Liver (tissue), 3 donors: Measurements from ENCODE around the gene TSPAN12.

Experiments used
- CTCF ChIP-seq: fragments of 150-350 bp; IDR thresholded peaks from 2 replicates; pipeline ENCODE4 v1.5.1; 2017; ENCODE audit warnings: improper control_type of control experiment, low read depth, low read length; ENCODE audit not compliant: missing input control
- EGR1 ChIP-seq, 2 donors: IDR thresholded peaks; 2 replicates each; pipeline ENCODE4 v1.6.1; 2016 to 2018; ENCODE audit warnings: antibody characterized with exemption in 2 of 2, low read depth in 2 of 2
- GABPA ChIP-seq, 2 donors: IDR thresholded peaks in 1 of 2; conservative IDR thresholded peaks in 1 of 2; 2 replicates each; pipeline ENCODE4 v1.6.1; 2016; ENCODE audit warnings: antibody characterized with exemption in 2 of 2, mild to moderate bottlenecking in 1 of 2, moderate library complexity in 1 of 2
- RAD21 ChIP-seq, 2 donors: IDR thresholded peaks; 2 replicates each; pipeline ENCODE4 v1.6.1; 2016; ENCODE audit warnings: antibody characterized with exemption in 2 of 2, mild to moderate bottlenecking in 2 of 2
- TF ChIP-seq, protein P1 (sequence below): IDR thresholded peaks from 2 replicates; pipeline ENCODE4 v1.6.1; 2016; ENCODE audit warnings: antibody characterized with exemption
- TF ChIP-seq, protein P2 (sequence below): IDR thresholded peaks from 2 replicates; pipeline ENCODE4 v1.6.1; 2016; ENCODE audit warnings: antibody characterized with exemption
- TF ChIP-seq, protein P3 (sequence below): IDR thresholded peaks from 2 replicates; pipeline ENCODE4 v1.6.1; 2016; ENCODE audit warnings: antibody characterized with exemption
- TF ChIP-seq, protein P4 (sequence below): IDR thresholded peaks from 2 replicates; pipeline ENCODE4 v1.6.1; 2016; ENCODE audit warnings: antibody characterized with exemption, mild to moderate bottlenecking
- donor health status: healthy.
- donor health status: healthy.

DNA sequence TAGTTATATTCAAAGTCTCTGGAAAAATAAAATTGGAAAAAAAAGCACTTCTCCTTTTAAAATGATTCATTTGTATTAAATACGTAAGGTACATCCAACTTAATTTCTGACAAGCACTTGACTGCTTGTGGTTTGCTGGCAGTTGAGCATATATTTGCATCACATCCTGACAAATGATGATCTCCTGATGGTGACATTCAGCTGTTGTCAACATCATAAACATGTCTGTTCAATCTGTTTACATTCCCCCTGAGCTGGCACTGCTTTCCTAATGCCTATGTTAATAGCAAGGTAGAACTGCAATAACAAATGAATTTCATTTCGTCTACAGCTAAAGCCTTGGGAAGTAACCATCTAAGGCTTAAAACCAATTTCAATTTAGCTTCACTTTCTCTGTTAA, 24.4 kb downstream of the TSPAN12 start:
- TF ChIP-seq CTCF (no peak), RAD21 (IDR thresholded peaks at IDR 0.05) (no peak), EGR1 (IDR thresholded peaks at IDR 0.05; ENCODE audit: low read depth in 2 of 2) (no peak), GABPA (IDR thresholded peaks at IDR 0.05 in 1 of 2, conservative IDR thresholded peaks at IDR 0.05 in 1 of 2) (no peak)
- TF ChIP-seq, protein P1, sequence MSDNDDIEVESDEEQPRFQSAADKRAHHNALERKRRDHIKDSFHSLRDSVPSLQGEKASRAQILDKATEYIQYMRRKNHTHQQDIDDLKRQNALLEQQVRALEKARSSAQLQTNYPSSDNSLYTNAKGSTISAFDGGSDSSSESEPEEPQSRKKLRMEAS, result no peak
- TF ChIP-seq, protein P2, sequence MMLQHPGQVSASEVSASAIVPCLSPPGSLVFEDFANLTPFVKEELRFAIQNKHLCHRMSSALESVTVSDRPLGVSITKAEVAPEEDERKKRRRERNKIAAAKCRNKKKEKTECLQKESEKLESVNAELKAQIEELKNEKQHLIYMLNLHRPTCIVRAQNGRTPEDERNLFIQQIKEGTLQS, result no peak
- TF ChIP-seq, protein P3, sequence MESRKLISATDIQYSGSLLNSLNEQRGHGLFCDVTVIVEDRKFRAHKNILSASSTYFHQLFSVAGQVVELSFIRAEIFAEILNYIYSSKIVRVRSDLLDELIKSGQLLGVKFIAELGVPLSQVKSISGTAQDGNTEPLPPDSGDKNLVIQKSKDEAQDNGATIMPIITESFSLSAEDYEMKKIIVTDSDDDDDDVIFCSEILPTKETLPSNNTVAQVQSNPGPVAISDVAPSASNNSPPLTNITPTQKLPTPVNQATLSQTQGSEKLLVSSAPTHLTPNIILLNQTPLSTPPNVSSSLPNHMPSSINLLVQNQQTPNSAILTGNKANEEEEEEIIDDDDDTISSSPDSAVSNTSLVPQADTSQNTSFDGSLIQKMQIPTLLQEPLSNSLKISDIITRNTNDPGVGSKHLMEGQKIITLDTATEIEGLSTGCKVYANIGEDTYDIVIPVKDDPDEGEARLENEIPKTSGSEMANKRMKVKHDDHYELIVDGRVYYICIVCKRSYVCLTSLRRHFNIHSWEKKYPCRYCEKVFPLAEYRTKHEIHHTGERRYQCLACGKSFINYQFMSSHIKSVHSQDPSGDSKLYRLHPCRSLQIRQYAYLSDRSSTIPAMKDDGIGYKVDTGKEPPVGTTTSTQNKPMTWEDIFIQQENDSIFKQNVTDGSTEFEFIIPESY, result no peak
- TF ChIP-seq, protein P4, sequence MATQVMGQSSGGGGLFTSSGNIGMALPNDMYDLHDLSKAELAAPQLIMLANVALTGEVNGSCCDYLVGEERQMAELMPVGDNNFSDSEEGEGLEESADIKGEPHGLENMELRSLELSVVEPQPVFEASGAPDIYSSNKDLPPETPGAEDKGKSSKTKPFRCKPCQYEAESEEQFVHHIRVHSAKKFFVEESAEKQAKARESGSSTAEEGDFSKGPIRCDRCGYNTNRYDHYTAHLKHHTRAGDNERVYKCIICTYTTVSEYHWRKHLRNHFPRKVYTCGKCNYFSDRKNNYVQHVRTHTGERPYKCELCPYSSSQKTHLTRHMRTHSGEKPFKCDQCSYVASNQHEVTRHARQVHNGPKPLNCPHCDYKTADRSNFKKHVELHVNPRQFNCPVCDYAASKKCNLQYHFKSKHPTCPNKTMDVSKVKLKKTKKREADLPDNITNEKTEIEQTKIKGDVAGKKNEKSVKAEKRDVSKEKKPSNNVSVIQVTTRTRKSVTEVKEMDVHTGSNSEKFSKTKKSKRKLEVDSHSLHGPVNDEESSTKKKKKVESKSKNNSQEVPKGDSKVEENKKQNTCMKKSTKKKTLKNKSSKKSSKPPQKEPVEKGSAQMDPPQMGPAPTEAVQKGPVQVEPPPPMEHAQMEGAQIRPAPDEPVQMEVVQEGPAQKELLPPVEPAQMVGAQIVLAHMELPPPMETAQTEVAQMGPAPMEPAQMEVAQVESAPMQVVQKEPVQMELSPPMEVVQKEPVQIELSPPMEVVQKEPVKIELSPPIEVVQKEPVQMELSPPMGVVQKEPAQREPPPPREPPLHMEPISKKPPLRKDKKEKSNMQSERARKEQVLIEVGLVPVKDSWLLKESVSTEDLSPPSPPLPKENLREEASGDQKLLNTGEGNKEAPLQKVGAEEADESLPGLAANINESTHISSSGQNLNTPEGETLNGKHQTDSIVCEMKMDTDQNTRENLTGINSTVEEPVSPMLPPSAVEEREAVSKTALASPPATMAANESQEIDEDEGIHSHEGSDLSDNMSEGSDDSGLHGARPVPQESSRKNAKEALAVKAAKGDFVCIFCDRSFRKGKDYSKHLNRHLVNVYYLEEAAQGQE, result no peak
